GM19193 (cell line): ENCODE data around the gene CDC73.

Source experiments
- POLR2A ChIP-seq: IDR thresholded peaks from 4 replicates; pipeline ENCODE4 v1.6.1; 2011; ENCODE audit not compliant: insufficient read depth, insufficient read length; ENCODE audit errors: extremely low read depth

The CDC73 gene

GRCh38 chr1:193185901-193186731 is 64.3 kb downstream of the CDC73 start, which contains the start of gene B3GALT2:
TSS of gene B3GALT2 (minus strand) at chr1:193186613. CDS start at chr1:193181562, 5,051 bp downstream.
- TF ChIP-seq POLR2A, result no peak

GRCh38 chr1:193187114-193187513 is 65.3 kb downstream of the CDC73 start:
- no peak for TF ChIP-seq POLR2A

GRCh38 chr1:193189442-193190095 is 67.7 kb downstream of the CDC73 start:
- TF ChIP-seq POLR2A, result no peak

- TF ChIP-seq POLR2A, result no peak
Measured at GRCh38 chr1:193190096-193190744, 68.4 kb downstream of the CDC73 start.

GRCh38 chr1:193192586-193192985 is 70.8 kb downstream of the CDC73 start:
- no peak for TF ChIP-seq POLR2A

GRCh38 chr1:193199940-193200339 is 78.1 kb downstream of the CDC73 start:
- no peak for TF ChIP-seq POLR2A

GRCh38 chr1:193201021-193201420 is 79.2 kb downstream of the CDC73 start:
- TF ChIP-seq POLR2A, result no peak

GRCh38 chr1:193210996-193211395 is 89.2 kb downstream of the CDC73 start:
- TF ChIP-seq POLR2A, result no peak

- TF ChIP-seq POLR2A, result no peak
Measured at GRCh38 chr1:193211539-193211938, 89.7 kb downstream of the CDC73 start.

GRCh38 chr1:193212637-193213036 is 90.8 kb downstream of the CDC73 start:
- no peak for TF ChIP-seq POLR2A

GRCh38 chr1:193213998-193214397 is 92.2 kb downstream of the CDC73 start:
- no peak for TF ChIP-seq POLR2A

- no peak for TF ChIP-seq POLR2A
Measured at GRCh38 chr1:193216920-193217319, 95.1 kb downstream of the CDC73 start.

- TF ChIP-seq POLR2A, result no peak
Measured at GRCh38 chr1:193219391-193219790, 97.6 kb downstream of the CDC73 start.

GRCh38 chr1:193221651-193222050 is 99.8 kb downstream of the CDC73 start:
- TF ChIP-seq POLR2A, result no peak

- no peak for TF ChIP-seq POLR2A
Measured at GRCh38 chr1:193222056-193222615, 100.3 kb downstream of the CDC73 start.
